ENCODE data around the gene SCNN1B. TPM values are rescaled to one million over a fixed set of nuclear protein-coding genes. Genes with fewer than 3 reads are reported as not detected.
"Not testable (repeated sequence)": the region's sequence is repeated elsewhere in the genome, so short reads cannot be mapped to it uniquely, and the experiment has no call there.

SCNN1B gene, protein sequence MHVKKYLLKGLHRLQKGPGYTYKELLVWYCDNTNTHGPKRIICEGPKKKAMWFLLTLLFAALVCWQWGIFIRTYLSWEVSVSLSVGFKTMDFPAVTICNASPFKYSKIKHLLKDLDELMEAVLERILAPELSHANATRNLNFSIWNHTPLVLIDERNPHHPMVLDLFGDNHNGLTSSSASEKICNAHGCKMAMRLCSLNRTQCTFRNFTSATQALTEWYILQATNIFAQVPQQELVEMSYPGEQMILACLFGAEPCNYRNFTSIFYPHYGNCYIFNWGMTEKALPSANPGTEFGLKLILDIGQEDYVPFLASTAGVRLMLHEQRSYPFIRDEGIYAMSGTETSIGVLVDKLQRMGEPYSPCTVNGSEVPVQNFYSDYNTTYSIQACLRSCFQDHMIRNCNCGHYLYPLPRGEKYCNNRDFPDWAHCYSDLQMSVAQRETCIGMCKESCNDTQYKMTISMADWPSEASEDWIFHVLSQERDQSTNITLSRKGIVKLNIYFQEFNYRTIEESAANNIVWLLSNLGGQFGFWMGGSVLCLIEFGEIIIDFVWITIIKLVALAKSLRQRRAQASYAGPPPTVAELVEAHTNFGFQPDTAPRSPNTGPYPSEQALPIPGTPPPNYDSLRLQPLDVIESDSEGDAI
- total RNA-seq (2014; rRNA removed; shearing (Covaris generic)): not detected in 2 replicates

DNA sequence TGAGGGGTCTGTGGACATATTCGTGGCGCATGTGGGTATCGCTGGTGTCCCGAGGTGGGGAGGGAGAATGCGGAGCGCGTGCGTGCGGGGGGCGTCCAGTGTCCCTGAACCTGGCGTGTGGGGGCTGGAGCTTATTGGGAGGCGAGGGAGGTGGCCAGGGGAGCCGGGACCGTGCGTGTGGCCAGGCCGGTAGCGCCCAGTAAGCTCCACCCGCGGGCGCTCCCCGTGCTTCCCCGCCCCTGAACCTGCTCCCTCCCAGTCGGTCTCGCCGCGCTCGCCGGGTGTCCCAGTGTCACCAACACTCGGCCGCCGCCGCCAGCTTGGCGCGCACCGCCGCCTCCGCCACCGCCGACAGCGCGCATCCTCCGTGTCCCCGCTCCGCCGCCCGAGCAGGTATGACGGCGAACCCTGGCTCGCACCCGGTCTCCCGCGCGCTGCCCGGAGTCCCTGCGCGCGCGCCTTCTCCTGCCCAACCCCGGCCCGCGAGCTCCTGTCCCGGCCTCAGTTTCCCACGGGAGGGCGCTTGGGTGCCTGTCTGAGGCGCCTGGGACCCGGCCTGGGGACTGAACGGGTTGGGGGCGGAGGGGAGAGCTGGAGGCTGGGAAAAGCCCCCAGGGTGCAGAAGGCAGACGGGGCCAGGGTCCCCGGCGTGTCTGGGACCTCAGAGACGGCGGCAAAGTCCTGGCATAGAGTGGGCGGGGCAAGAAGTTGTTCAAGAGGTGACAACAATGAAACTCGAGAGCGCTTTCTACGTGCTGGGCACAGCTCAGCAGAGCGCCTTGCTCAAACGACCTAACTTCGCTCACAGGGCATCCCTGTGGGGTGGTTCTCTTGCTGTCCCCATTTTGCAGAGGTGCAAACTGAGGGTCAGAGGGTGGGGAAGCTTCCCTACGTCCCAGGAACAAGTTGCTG, at the start of gene SCNN1B:
Gene SCNN1B, plus strand, starts transcription at position 258 of the 912 bp plus-strand sequence. CDS start 46,298 bp downstream, outside the sequence.
- DNase-seq (ENCODE audit: low read depth): no peak

DNA sequence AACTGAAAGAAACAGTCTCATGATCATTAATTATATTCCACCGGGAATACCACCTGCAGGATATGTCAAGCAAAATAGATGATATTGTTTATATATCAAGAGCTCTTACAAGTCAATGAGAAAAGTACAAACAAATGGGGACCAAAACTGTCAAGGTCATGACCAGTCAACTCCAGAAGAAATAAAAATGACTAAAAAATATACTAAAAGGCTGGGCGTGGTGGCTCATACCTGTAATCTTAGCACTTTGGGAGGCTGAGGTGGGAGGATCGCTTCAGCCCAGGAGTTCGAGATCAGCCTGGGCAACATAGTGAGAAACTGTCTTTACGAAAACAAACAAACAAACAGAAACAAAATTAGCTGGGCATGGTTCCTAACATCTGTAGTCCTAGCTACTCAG, 49.8 kb upstream of the SCNN1B start:
- DNase-seq (ENCODE audit: low read depth): no peak

DNA sequence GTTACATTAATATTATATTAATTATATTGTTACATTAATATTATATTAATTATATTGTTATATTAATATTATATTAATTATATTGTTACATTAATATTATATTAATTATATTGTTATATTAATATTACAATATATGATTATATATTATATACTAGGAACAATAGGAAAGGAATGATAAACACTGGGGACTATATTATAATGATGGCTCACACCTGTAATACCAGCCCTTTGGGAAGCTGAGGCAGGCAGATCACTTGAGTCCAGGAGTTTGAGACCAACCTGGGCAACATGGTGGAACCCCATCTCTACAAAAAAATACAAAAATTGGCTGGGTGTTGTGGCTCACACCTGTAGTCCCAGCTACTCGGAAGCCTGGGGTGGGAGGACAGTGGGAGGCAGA, 48.5 kb upstream of the SCNN1B start:
- DNase-seq (ENCODE audit: low read depth): not testable (repeated sequence)

DNA sequence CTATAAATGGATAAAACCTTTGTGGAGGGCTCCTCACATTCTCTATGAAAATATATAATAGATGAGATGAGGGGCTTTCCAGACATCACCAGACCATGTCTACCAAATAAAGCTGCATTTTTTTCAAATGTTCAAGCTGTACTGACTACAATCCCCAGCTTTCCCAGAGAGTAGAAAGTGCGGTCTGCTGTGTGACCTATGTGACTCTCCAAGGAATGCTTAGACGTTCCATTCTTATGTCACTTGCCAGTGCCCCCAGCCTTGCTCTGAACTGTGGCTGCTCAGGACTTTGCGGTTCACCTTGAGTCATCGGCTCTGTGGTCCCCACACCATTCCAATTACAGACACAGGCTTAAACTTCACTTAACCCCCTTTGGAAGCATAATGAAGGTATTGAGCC, 47.8 kb upstream of the SCNN1B start:
- peak; percentile 90 for DNase-seq (ENCODE audit: low read depth)

DNA sequence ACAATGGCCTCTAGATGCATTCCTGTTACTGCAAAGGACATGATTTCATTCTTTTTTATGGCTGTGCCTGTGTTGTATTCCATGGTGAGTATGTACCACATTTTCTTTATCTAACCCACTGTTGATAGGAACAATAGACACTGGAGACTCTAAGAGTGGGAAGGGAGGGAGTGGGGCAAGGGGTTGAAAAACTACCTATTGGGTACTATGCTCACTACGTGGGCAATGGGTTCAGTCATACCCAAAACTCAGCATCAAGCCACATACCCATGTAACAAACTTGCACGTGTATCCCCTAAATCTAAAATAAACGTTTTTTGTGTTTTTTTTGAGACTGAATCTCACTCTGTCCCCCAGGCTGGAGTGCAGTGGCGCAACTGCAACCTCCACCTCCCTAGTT, 47.1 kb upstream of the SCNN1B start:
- DNase-seq (ENCODE audit: low read depth): no peak

DNA sequence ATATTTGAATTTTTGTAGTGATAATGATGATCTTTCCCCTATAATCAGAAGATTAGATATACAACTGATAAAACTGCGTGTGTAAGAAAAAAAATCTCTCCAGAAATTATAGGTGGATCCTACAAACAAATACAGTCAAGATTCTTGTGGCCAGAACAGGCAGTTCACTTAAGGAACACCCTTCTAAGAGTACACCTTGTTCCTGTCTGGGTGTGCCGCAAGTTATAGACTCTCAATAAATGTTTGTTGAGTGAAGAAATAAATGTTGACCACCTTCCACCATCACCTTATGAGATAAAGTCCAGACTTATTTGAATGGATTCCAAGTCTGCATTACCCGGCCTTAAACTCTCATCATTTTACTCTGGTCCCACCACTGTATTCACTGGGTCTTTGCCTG, 45.7 kb upstream of the SCNN1B start:
- DNase-seq (ENCODE audit: low read depth): no peak

DNA sequence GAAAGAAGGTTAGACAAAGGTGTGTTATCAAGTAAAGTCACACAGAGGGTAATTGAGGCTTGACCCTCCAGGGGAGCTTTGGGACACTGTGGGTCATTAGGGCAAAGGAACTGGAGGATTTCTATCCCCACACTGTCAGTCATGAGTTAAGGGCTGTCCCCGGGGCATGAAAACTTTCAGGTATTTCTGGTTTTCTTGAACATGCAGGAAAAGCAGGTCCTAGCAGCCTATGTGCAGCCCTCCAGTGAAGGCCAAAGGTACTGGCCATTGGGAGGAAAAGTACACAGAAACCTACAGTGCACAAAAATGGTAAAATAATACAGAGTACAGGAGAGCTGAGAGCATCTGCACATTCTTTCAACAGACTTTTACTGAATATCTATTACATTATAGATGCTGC, 44.4 kb upstream of the SCNN1B start:
- DNase-seq (ENCODE audit: low read depth): no peak

DNA sequence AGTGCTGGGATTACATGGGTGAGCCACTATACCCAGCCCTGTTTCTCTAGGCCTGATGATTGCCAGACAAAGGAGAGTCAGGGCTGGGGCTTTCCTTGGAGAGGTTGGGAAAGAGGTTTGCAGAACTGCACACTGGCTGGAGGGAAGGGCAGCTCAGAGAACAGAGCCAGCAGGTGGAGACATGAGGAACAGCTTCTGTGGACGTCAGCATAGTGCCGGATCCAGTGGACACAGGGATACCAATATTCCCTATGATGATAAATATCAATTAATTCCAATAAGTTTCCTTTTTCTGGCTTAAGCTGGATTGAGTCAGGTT, 43.2 kb upstream of the SCNN1B start:
- DNase-seq (ENCODE audit: low read depth): no peak

DNA sequence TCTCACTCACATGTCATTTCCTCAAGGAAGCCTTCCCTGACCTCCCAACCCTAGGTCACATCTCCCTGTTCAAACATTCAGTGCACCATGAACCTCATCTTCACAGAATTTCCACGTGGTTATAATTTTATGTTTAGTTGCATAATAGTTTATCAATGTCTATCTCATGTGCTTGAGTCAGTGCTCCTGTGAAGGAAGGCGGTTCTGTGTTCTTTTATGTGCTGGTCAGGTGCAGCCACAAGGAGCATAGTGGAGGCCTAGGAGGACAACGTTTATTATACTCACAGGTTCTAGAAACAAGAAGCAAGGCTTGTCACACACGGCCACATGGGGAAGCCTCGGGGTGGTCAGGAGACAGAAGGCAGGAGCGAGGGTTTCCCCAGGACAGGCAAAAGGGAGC, 34.5 kb upstream of the SCNN1B start:
- DNase-seq (ENCODE audit: low read depth): no peak

DNA sequence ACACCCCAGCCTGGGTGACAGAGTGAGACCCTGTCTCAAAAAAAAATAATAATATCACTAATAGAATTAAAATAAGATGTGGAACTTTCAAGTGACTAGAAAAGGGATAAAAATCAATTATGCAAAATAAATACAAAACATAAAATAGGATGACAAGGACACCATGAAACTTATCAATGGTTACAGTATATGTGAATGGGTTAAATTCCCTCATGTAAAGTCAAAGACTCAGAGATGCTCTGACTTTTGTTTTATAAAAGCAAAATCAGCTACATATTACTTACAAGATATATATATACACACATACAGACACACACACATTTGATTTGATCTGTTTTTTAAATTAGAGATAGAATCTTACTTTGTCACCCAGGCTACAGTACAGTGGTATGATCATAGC, 33.5 kb upstream of the SCNN1B start:
- DNase-seq (ENCODE audit: low read depth): no peak

DNA sequence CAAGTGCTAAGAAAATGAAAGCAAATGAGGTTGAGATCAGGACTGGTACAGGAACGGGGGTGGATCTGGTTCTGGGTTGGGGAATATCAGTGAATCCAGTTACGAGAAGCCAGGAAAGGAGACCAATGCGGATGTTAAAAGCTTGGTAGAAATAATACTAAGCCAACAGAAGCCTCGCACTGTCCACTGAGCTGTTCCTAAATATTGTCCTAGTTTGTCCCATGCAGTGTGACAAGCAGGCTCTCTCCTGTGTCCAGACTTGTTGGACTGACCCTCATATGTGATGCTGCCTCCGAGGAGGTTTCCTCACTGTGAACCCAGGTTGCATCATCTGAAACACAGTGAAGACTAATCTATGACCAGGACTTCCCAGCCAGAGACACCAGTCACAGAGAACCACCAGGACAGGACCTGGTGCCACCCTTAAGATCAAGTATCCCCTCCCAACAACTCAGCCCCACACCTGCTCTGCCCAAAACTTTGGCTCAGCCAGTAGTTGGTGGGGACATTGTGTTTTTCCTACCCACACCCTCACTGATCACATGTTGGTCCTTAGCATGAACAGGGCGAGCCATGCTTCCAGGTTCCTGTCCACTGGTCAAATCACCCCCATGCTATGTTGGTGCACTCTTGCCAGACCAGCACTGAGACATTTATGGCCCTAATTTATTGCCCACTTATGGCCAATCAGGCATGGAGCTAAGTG, 32.7 kb upstream of the SCNN1B start:
- no peak for DNase-seq (ENCODE audit: low read depth)

DNA sequence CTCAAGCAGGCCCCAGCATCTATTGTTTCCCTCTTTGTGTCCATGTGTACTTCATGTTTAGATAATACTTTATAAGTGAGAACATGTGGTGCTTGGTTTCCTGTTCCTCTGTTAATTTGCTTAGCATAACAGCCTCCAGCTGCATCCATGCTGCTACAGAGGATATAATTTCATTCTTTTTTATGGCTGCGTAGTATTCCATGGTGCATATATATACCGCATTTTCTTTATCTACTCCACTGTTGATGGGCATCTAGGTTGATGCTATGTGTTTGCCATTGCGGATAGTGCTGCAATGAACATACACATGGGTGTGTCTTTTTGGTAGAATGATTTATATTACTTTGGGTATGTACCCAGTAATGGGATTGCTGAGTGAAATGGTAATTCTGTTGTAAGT, 31.4 kb upstream of the SCNN1B start:
- no peak for DNase-seq (ENCODE audit: low read depth)

DNA sequence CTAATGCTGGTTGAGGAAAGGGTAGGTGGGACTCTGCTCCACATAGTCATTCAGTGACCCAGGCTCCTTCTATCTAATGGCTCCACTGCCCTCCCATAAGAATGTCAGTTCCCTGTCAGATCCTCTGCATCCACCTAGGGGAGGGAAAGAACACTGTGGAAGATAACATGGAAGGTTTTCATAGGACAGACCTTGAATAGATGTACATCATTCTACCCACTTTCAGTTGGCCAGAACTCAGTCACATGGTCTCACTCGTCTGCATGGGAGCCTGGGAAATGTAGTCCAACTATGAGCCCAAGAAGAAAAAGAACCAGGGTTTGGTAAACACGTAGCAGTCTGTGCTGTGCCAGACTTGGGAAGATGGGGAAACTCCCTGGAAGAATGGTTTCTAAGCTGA, 27.1 kb upstream of the SCNN1B start:
- DNase-seq (ENCODE audit: low read depth): peak; percentile 29

DNA sequence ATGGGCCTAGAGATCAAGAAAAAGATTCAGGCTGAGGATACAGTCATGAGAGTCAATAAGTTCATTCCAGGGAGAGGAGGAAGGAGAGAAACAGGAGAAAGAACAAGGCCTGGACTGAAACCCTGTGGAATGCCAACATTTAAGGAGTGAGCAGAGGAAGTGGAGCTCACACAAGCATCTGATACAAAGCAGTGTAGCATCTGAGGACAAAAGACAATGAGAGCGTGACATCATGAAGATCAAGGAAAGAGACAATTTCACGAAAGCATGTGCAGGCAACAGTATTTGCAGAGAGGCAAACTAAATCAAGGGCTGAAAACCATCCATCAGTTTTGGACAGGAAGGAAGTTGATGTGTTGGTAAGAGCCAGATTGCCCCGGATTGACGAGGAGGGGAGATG, 25.3 kb upstream of the SCNN1B start:
- DNase-seq (ENCODE audit: low read depth): no peak

DNA sequence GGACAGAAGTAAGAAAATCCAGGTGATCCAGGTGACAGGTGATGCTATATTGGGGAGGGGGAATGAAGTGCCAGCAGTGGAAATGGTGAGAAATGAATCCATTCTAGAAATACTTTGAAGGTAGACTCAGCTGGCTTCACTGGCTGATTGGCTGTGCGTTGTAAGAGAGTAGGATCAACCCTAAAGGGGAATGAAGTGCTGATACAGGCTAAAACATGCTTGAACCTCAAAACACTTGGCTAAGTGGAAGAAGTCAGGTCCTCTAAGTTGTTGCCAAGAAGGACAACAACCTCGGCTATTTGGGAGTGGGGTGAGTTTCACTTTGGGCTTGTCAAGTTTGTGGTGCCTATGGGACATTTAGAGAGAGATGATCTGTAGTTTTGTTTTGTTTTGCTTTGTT, 24.1 kb upstream of the SCNN1B start:
- DNase-seq (ENCODE audit: low read depth): no peak

DNA sequence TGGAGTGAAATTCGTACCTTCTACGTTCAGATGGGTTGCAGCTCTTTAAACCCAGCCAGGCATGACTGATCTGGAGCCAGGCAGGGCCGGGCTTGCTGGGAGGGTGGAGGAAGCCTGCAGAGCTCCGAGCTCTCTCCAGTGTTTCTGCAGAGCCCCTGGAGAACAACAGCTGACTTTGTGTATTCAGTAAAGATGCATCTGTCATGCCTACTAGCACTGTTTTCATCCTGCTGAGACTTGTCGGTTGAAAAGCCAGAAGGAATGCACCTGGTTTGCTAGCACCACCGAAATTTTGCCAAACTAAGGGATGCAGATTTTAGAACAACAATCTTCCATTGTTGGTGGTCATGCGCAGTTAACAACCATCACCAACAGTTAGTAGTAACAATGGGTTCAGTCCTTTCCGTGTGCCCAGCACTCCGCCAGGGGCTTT, 22.4 kb upstream of the SCNN1B start:
- no peak for DNase-seq (ENCODE audit: low read depth)

DNA sequence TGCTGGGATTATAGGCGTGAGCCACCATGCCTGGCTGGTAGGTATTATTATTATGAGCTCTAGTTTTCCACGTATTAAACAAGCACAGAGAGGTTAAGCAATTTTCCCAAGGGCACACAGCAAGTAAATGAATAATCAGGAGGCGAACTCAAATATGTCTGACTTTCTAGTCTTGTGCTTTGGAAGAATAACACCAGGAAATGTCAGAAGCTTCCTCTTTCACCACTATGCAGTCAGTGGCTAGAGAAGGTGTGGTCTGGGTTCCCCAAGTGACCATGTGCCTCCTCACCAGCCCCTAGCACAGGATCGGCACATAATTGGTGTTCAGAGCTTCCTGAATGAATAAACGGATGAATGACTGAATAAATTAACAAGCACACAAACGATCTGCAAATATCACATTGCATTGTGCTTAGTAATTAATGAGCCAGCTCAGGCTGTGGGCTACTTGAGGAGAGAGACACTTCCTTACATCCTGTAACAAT, 21.6 kb upstream of the SCNN1B start:
- peak; percentile 32 for DNase-seq (ENCODE audit: low read depth)

DNA sequence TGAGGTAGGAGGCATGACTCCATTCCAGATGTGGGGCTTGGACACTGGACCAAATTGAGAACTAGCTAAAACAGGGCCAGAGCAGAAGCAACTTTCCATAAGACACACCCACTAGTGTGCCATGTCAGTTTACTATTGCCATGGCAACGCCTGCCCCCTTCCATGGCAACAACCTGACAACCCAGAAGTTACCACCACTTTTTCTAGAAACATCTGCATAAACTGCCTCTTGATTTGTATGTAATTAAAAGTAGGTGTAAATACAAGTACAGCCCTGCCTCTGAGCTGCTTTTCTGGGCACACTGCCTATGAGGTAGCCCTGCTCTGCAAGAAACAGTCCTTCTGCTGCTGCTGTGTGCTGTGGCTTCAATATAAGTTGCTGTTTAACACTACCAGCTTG, 19.5 kb upstream of the SCNN1B start:
- no peak for DNase-seq (ENCODE audit: low read depth)

DNA sequence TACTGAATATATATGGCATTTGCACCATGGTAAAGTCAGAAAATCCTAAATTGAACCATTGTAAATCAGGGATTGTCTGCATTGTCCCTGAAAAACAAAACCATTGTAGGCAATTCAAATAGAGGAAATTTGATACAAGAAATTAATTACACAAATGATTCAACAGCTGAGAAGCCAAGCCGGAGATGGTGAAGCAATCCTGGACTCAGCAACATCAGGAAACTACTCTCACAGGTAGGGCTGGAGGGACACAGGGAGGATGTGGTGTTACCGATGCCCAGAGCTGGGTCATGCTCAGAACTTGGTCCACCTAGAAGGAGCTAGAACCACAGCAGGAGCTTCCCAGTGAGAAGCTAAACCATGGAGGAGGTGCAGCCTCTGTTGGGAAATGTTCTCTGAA, 18.5 kb upstream of the SCNN1B start:
- DNase-seq (ENCODE audit: low read depth): no peak

DNA sequence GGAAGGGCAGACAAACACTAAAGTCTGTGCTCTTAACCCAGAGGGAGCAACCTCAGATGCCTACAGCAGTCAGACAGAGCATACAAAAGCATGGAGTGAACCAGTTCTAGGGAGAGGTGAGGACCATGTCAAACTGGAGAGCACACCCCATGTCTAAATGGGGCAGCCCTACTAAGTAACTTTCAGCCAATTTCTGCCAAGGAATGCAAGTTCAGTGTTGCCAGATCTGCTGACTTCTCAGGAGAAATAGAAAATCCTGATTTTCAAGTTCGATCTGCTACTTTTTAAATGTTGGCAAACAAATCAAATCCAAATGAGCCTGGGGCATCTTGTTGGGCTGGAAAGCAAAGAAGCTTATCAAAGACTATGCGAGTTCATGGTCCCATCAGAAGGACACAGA, 17.5 kb upstream of the SCNN1B start:
- DNase-seq (ENCODE audit: low read depth): no peak

DNA sequence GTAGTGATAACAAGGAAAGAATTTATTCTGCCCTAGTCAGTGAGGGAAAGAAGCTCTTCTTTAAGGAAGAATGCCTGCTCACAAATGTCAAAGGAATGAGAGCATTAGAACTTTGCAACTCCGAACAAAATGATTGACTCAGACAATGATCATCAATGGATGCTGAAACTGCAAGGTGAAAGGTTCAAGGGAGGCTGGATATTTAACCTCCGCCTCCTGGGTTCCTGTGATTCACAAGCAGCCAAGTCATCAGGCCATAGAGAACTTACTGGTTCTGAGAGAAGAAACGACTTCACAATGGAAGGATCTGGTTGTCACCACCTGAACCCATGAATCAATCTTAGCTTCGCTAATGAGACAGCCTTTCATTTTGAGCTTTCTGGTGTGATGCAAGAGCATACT, 16.0 kb upstream of the SCNN1B start:
- DNase-seq (ENCODE audit: low read depth): no peak

DNA sequence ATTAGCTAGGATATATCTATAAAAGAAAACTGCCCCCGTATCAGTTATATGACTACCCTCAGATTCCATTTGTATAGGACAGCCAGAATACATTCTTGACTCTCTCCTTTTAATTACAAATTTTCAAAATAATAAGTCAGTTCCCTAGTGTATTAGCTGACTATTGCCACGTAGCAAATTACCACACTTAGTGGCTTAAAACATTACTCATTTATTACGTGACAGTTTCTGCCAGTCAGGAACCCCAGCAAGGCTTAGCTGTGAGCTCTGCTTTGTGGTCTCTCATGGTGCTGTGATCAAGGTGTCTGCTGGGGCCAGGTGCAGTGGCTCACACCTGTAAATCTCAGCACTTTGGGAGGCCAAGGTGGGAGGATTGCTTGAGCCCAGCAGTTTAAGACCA, 13.9 kb upstream of the SCNN1B start:
- no peak for DNase-seq (ENCODE audit: low read depth)
